ENCODE results near the gene DLG1.

DLG1 gene

GRCh38 chr3:196998966-196999760 lies 299.2 kb downstream of the DLG1 start:
- DNase-seq (ENCODE audit: low read depth, low spot score): no peak

- DNase-seq (ENCODE audit: low read depth, low spot score): no peak
Observed at GRCh38 chr3:196997311-196997710, 301.1 kb downstream of the DLG1 start.

- DNase-seq (ENCODE audit: low read depth, low spot score): no peak
Observed at GRCh38 chr3:196996454-196997265, 301.8 kb downstream of the DLG1 start.

GRCh38 chr3:196995646-196996355 lies 302.6 kb downstream of the DLG1 start:
- DNase-seq (ENCODE audit: low read depth, low spot score): no peak

- DNase-seq (ENCODE audit: low read depth, low spot score): no peak
Observed at GRCh38 chr3:196995027-196995426, 303.4 kb downstream of the DLG1 start.

GRCh38 chr3:196994056-196994455 lies 304.4 kb downstream of the DLG1 start:
- no peak for DNase-seq (ENCODE audit: low read depth, low spot score)
